Neural cell (in vitro differentiated cells): ENCODE measurements around the gene LRR1. TPM values are rescaled to one million over a fixed set of nuclear protein-coding genes. Genes with fewer than 3 reads are reported as not detected.

Experiments used
- H2AFZ ChIP-seq: fragments of 200-600, 300-800 bp; sonication (generic), shearing (Covaris generic); 2 replicates; pipeline ENCODE4 v1.6.0; 2014; ENCODE audit warnings: low read depth, mild to moderate bottlenecking, antibody characterized with exemption, low read length, moderate library complexity
- H3F3A ChIP-seq: fragments of 200-600 bp; shearing (Covaris generic); 2 replicates; pipeline ENCODE4 v1.6.1; 2016; ENCODE audit warnings: mild to moderate bottlenecking, moderate library complexity, mixed read lengths, antibody characterized with exemption, low read length; ENCODE audit not compliant: insufficient read depth, poor library complexity, severe bottlenecking
- H3K27ac ChIP-seq: fragments of 200-600, 300-800 bp; sonication (generic), shearing (Covaris generic); 2 replicates; pipeline ENCODE4 v1.5.1; 2014; ENCODE audit warnings: mild to moderate bottlenecking, low read length, moderate library complexity
- H3K27me3 ChIP-seq: fragments of 300-800, 200-600 bp; sonication (generic), shearing (Covaris generic); 2 replicates; pipeline ENCODE4 v1.6.0; 2014; ENCODE audit warnings: mild to moderate bottlenecking, low read depth, low read length, moderate library complexity; ENCODE audit not compliant: insufficient read depth
- H3K36me3 ChIP-seq: fragments of 300-800, 200-600 bp; sonication (generic), shearing (Covaris generic); 2 replicates; pipeline ENCODE4 v1.5.1; 2014; ENCODE audit warnings: mild to moderate bottlenecking, antibody characterized with exemption, low read length, moderate library complexity; ENCODE audit not compliant: insufficient read depth
- H3K4me2 ChIP-seq: fragments of 300-800, 200-600 bp; sonication (generic), shearing (Covaris generic); 2 replicates; pipeline ENCODE4 v1.6.0; 2014; ENCODE audit warnings: mild to moderate bottlenecking, low read length
- H3K4me3 ChIP-seq: fragments of 300-800, 200-600 bp; sonication (generic), shearing (Covaris generic); 2 replicates; pipeline ENCODE4 v1.5.1; 2014; ENCODE audit warnings: mild to moderate bottlenecking, low read length, moderate library complexity
- H3K79me2 ChIP-seq: fragments of 200-600 bp; shearing (Covaris generic); replicated peaks from 2 replicates; pipeline ENCODE4 v1.6.0; 2014; ENCODE audit warnings: mild to moderate bottlenecking, low read length, moderate library complexity; ENCODE audit not compliant: insufficient read depth
- H3K9ac ChIP-seq: fragments of 300-800, 200-600 bp; sonication (generic), shearing (Covaris generic); 2 replicates; pipeline ENCODE4 v1.6.1; 2016; ENCODE audit warnings: mild to moderate bottlenecking, low read length, mixed read lengths
- H3K9me2 ChIP-seq: fragments of 200-600 bp; shearing (Covaris generic); 2 replicates; pipeline ENCODE4 v1.6.1; 2016; ENCODE audit warnings: mild to moderate bottlenecking, low read length, mixed read lengths; ENCODE audit not compliant: insufficient read depth
- H3K9me3 ChIP-seq: fragments of 200-600, 300-800 bp; sonication (generic), shearing (Covaris generic); 2 replicates; pipeline ENCODE4 v1.6.1; 2016; ENCODE audit warnings: mild to moderate bottlenecking, mixed run types, low read length, moderate library complexity, mixed read lengths
- H4K20me1 ChIP-seq: fragments of 200-600 bp; shearing (Covaris generic); 2 replicates; pipeline ENCODE4 v1.6.1; 2016; ENCODE audit warnings: mild to moderate bottlenecking, mixed run types; ENCODE audit not compliant: insufficient read depth
- CTCF ChIP-seq: fragments of 450-650 bp; IDR thresholded peaks from 2 replicates; pipeline ENCODE4 v1.5.1; 2014; ENCODE audit warnings: antibody characterized with exemption, mild to moderate bottlenecking, moderate library complexity; ENCODE audit not compliant: poor library complexity, severe bottlenecking
- EP300 ChIP-seq: fragments of 450-650 bp; conservative IDR thresholded peaks from 2 replicates; pipeline ENCODE4 v1.6.1; 2014; ENCODE audit warnings: antibody characterized with exemption, mild to moderate bottlenecking, moderate library complexity; ENCODE audit not compliant: poor library complexity, severe bottlenecking
- EZH2 ChIP-seq: fragments of 200-600, 300-800 bp; shearing (Covaris generic), sonication (generic); IDR thresholded peaks from 2 replicates; pipeline ENCODE4 v1.6.1; 2014; ENCODE audit warnings: antibody characterized with exemption, low read length, borderline replicate concordance, mild to moderate bottlenecking; ENCODE audit not compliant: insufficient read depth, poor library complexity, severe bottlenecking
- MXI1 ChIP-seq: fragments of 450-650 bp; conservative IDR thresholded peaks from 2 replicates; pipeline ENCODE4 v1.6.1; 2014; ENCODE audit warnings: antibody characterized with exemption, mild to moderate bottlenecking; ENCODE audit not compliant: poor library complexity, severe bottlenecking
- POLR2AphosphoS5 ChIP-seq: IDR thresholded peaks from 2 replicates; pipeline ENCODE4 v1.6.1; 2012
- RAD21 ChIP-seq: fragments of 450-650 bp; conservative IDR thresholded peaks from 2 replicates; pipeline ENCODE4 v1.6.1; 2014; ENCODE audit warnings: antibody characterized with exemption, mild to moderate bottlenecking, moderate library complexity
- REST ChIP-seq: IDR thresholded peaks from 2 replicates; pipeline ENCODE4 v1.6.1; 2012; ENCODE audit warnings: borderline replicate concordance
- SMC3 ChIP-seq: fragments of 450-650 bp; conservative IDR thresholded peaks from 2 replicates; pipeline ENCODE4 v1.6.1; 2014; ENCODE audit warnings: antibody characterized with exemption, mild to moderate bottlenecking, moderate library complexity; ENCODE audit not compliant: poor library complexity
- TAF1 ChIP-seq: IDR thresholded peaks from 2 replicates; pipeline ENCODE4 v1.6.1; 2012; ENCODE audit warnings: low read depth
- polyA plus RNA-seq: library from polyadenylated mRNA; depleted of rRNA; stranded (reverse); fragments of >200 nt; gene quantifications from 2 replicates; pipeline ENCODE4 v1.2.3, GENCODE V29; 2014

The LRR1 gene
- polyA plus RNA-seq, 1 donor from 2014 or later: 4.4 TPM

DNA sequence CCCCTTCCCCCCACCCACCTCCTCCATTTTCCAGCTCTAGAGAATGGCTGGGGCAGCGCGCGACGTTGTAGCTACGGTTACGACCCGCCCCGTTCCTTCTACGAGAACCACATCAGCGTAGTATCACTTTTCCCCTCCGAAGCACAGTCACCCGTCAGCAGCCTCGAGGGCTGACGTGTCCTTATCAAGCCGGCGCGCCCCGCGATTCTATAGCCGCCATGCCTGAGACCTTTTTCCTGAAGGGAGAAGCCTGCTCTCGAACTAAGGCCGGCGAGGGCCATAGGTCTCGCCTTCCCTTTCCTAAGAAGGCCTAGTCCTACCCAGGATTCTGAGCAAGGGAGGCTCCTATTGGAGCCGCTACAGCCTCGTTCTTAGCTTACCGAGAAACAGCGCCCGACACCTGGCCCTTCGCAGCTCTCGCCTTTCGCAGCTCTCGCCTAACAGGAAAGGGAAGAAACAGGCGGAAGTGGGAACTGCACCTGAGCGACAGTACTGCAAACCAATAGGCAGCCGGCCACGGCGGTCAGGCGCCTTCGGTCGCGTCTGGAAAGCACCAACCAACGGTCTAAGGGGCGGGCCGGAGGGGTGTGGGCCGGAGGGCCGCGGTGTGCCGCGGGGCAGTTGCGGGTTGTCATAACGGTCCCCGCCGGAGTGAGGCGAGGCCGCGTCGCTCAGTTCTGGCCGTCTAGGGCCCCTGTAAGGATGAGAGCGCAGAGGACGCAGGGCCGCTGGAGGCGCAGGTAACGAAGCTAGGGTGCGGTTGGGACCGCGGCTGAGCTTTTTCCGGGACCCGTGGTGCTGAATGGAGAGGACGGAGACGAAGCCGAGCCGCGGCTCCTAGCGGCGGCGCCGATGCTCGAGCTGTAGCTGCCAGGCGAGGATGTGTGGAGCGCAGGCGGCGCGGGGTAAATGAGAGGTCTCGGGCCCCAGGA lies 21.7 kb downstream of the LRR1 start, which contains the start of the genes MGAT2 and RPL36AL:
Gene MGAT2, plus strand, starts transcription at position 618 of the 932 bp plus-strand sequence. CDS start 470 bp downstream, outside the sequence.
Gene RPL36AL, minus strand, starts transcription at position 445 of the 932 bp plus-strand sequence. CDS start 1,522 bp downstream, outside the sequence.
- peak within 1 kb of the TSS; percentile 98 for H3K27ac ChIP-seq
- H3K36me3 ChIP-seq: peaks cover 14% of the 10 kb centered on the region
- peak within 1 kb of the TSS; percentile 86 for H3K4me2 ChIP-seq
- no peaks in the 10 kb centered on the region for H4K20me1 ChIP-seq
- peak within 1 kb of the TSS; percentile 94 for H3K9ac ChIP-seq
- peak within 1 kb of the TSS; percentile 79 for H2AFZ ChIP-seq
- peaks cover 3% of the 10 kb centered on the region for H3F3A ChIP-seq
- H3K27me3 ChIP-seq: no peaks in the 10 kb centered on the region
- H3K4me3 ChIP-seq: peak within 1 kb of the TSS; percentile 96
- H3K79me2 ChIP-seq: peaks cover 51% of the 10 kb centered on the region
- TF ChIP-seq CTCF (peak; percentile 53), REST (peak; percentile 73), POLR2AphosphoS5 (peak; percentile 99), EP300 (no peak), SMC3 (peak; percentile 45), RAD21 (peak; percentile 27), TAF1 (peak; percentile 98), EZH2 (no peak), MXI1 (peak; percentile 94)
- no peaks in the 10 kb centered on the region for H3K9me2 ChIP-seq
- no peaks in the 10 kb centered on the region for H3K9me3 ChIP-seq

- Histone ChIP-seq H3K4me2 (peak overlapping the region; percentile 86), H3F3A (peaks cover 3% of the 10 kb centered on the region), H4K20me1 (no peaks in the 10 kb centered on the region), H2AFZ (peak overlapping the region; percentile 79), H3K79me2 (peaks cover 51% of the 10 kb centered on the region), H3K27me3 (no peaks in the 10 kb centered on the region), H3K9me3 (no peaks in the 10 kb centered on the region), H3K27ac (peak overlapping the region; percentile 98), H3K4me3 (peak overlapping the region; percentile 96), H3K9ac (peak overlapping the region; percentile 94), H3K36me3 (peaks cover 14% of the 10 kb centered on the region), H3K9me2 (no peaks in the 10 kb centered on the region)
- TF ChIP-seq MXI1 (peak; percentile 61), POLR2AphosphoS5 (no peak), CTCF (peak; percentile 6)
These were observed 22.6 kb downstream of the LRR1 start for GRCh38 chr14:49621114-49621881.
